Endodermal cell (in vitro differentiated cells): ENCODE measurements around the gene SLC44A1. TPM values are rescaled to one million over a fixed set of nuclear protein-coding genes. Genes with fewer than 3 reads are reported as not detected.

Experiments
- DNase-seq: peaks from one replicate; pipeline ENCODE4 v3.0.0-alpha.2; 2017
- H3K27ac ChIP-seq: 2 replicates; pipeline ENCODE4 v1.5.1; 2013; ENCODE audit warnings: mild to moderate bottlenecking, low read depth, low read length, moderate library complexity
- H3K27me3 ChIP-seq: 2 replicates; pipeline ENCODE4 v1.6.1; 2013; ENCODE audit warnings: mild to moderate bottlenecking, low read length, moderate library complexity; ENCODE audit not compliant: insufficient read depth, control insufficient read depth, poor library complexity, severe bottlenecking
- H3K36me3 ChIP-seq: 2 replicates; pipeline ENCODE4 v1.7.0; 2013; ENCODE audit warnings: mild to moderate bottlenecking, low read length, moderate library complexity; ENCODE audit not compliant: control insufficient read depth, insufficient read depth
- H3K4me1 ChIP-seq: one replicate; pipeline ENCODE4 v1.7.0; 2013; ENCODE audit warnings: low read length; ENCODE audit not compliant: control insufficient read depth, insufficient read depth
- H3K4me3 ChIP-seq: 2 replicates; pipeline ENCODE4 v1.5.1; 2013; ENCODE audit warnings: mild to moderate bottlenecking, low read length, moderate library complexity
- H3K9ac ChIP-seq: 2 replicates; pipeline ENCODE4 v1.6.1; 2013; ENCODE audit warnings: mild to moderate bottlenecking, low read length, moderate library complexity; ENCODE audit not compliant: poor library complexity, severe bottlenecking; ENCODE audit errors: extremely low read depth
- H3K9me3 ChIP-seq: 2 replicates; pipeline ENCODE4 v1.6.1; 2013; ENCODE audit warnings: mild to moderate bottlenecking, low read length, moderate library complexity; ENCODE audit not compliant: control insufficient read depth
- H3K27ac Mint-ChIP-seq: 2 replicates; pipeline ENCODE4 v1.8.0; 2020; ENCODE audit warnings: mixed read lengths
- H3K27me3 Mint-ChIP-seq: 2 replicates; pipeline ENCODE4 v1.8.0; 2021; ENCODE audit warnings: mild to moderate bottlenecking, mixed read lengths; ENCODE audit not compliant: insufficient read depth
- H3K36me3 Mint-ChIP-seq: 2 replicates; pipeline ENCODE4 v1.8.0; 2020; ENCODE audit warnings: low read depth, mixed read lengths
- H3K4me1 Mint-ChIP-seq: 2 replicates; pipeline ENCODE4 v1.8.0; 2020; ENCODE audit warnings: mixed read lengths
- H3K4me3 Mint-ChIP-seq: 2 replicates; pipeline ENCODE4 v1.8.0; 2020; ENCODE audit warnings: mild to moderate bottlenecking, moderate library complexity, mixed read lengths
- H3K9me3 Mint-ChIP-seq: 2 replicates; pipeline ENCODE4 v1.8.0; 2020; ENCODE audit warnings: mild to moderate bottlenecking, mixed read lengths
- WGBS, 2 experiments: methylation state at CpG; one replicate each; pipeline versions ENCODE4 v1.1.5 to v1.1.7; 2013; ENCODE audit warnings: missing lambda C conversion rate in 2 of 2, mixed read lengths in 1 of 2; ENCODE audit not compliant: insufficient coverage in 1 of 2, insufficient read length in 1 of 2; 5-methylcytosine and 5-hydroxymethylcytosine counted together
- total RNA-seq, 2 donors: library from RNA; stranded (reverse); fragmentation: NEBNext Ultra II Directional in 1 of 2; extraction: Animal tissue kit (Norgen Biotek cat#: 25700) in 1 of 2; gene quantifications; 2 replicates in 1 of 2; 3 replicates in 1 of 2; pipeline ENCODE4 v1.2.1, GENCODE V29; 2021
- TF ChIP-seq, protein P1 (sequence below): fragments of 200-600 bp; sonication (generic); conservative IDR thresholded peaks from 2 replicates; pipeline ENCODE4 v1.5.0; 2021; ENCODE audit warnings: antibody characterized with exemption, mild to moderate bottlenecking

SLC44A1 gene
- total RNA-seq, 2 donors from 2014 or later, result 69.7 to 73.4 TPM

DNA sequence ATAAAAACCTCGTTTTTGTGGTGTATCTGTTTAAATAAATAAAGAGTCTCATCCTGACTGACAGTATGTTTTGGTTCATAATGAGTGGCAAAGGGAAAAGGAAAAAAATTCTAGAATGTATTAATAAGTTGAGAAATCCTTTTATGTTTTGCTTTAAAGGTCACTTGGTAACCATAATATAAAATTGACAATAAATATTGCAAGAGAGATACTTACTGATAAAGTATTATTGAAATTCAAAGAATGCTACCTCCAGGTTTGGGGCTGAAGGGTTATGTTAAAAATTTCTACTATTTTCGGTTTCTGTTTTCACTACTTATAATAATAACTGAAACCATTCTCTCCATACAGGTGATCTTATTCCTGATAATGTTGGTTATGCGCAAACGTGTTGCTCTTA, 118.0 kb downstream of the SLC44A1 start:
- peaks cover 6% of the 10 kb centered on the region for H3K4me1 Mint-ChIP-seq
- H3K9me3 Mint-ChIP-seq, result no peaks in the 10 kb centered on the region
- Histone ChIP-seq H3K9me3 (no peaks in the 10 kb centered on the region), H3K9ac (no peak overlapping the region), H3K4me3 (no peak overlapping the region), H3K4me1 (peaks cover 5% of the 10 kb centered on the region), H3K27me3 (no peaks in the 10 kb centered on the region), H3K27ac (no peak overlapping the region), H3K36me3 (peaks cover 47% of the 10 kb centered on the region)
- 88 to 100% methylated on average over 2 to 4 of the region's 4 CpGs for WGBS, 2 experiments
- no peak overlapping the region for H3K27ac Mint-ChIP-seq
- H3K36me3 Mint-ChIP-seq, result peaks cover 33% of the 10 kb centered on the region
- TF ChIP-seq, protein P1, sequence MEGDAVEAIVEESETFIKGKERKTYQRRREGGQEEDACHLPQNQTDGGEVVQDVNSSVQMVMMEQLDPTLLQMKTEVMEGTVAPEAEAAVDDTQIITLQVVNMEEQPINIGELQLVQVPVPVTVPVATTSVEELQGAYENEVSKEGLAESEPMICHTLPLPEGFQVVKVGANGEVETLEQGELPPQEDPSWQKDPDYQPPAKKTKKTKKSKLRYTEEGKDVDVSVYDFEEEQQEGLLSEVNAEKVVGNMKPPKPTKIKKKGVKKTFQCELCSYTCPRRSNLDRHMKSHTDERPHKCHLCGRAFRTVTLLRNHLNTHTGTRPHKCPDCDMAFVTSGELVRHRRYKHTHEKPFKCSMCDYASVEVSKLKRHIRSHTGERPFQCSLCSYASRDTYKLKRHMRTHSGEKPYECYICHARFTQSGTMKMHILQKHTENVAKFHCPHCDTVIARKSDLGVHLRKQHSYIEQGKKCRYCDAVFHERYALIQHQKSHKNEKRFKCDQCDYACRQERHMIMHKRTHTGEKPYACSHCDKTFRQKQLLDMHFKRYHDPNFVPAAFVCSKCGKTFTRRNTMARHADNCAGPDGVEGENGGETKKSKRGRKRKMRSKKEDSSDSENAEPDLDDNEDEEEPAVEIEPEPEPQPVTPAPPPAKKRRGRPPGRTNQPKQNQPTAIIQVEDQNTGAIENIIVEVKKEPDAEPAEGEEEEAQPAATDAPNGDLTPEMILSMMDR, result no peak
- H3K27me3 Mint-ChIP-seq, result no peaks in the 10 kb centered on the region
- no peak overlapping the region for H3K4me3 Mint-ChIP-seq
- DNase-seq, result no peak

DNA sequence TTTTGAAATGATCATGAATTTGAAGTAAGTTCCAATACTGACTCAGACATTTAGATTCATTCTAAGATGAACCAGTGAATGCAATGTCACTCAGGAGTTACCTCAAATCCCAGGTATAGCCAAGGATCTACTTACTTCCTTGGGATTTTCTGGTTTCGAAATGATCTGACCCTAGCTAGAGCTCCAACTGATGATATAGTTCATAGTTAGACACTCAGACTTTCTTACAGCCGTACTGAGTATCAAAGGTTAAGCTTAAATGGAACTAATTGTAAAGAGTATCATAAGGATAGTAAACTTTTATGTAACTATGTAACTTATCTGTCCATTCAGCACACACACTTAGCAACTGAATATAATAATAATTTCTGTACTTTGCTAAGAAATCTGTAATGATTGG, 119.4 kb downstream of the SLC44A1 start:
- DNase-seq, result no peak
- no peak overlapping the region for H3K9ac ChIP-seq
- H3K4me1 ChIP-seq, result peaks cover 5% of the 10 kb centered on the region
- H3K27me3 ChIP-seq, result no peaks in the 10 kb centered on the region
- peaks cover 61% of the 10 kb centered on the region for H3K36me3 ChIP-seq
- no peaks in the 10 kb centered on the region for H3K27me3 Mint-ChIP-seq
- TF ChIP-seq, protein P1, result no peak
- H3K4me3 ChIP-seq, result no peak overlapping the region
- H3K36me3 Mint-ChIP-seq, result peaks cover 43% of the 10 kb centered on the region
- no peaks in the 10 kb centered on the region for H3K9me3 Mint-ChIP-seq
- H3K4me3 Mint-ChIP-seq, result no peak overlapping the region
- H3K4me1 Mint-ChIP-seq, result peaks cover 6% of the 10 kb centered on the region
- no peak overlapping the region for H3K27ac Mint-ChIP-seq
- peaks cover under 1% of the 10 kb centered on the region for H3K9me3 ChIP-seq
- no peak overlapping the region for H3K27ac ChIP-seq
- WGBS, 2 experiments, result 87% methylated on average over 2 of the region's 2 CpGs; no CpG with 5 or more reads in 1 of the 2 experiments

DNA sequence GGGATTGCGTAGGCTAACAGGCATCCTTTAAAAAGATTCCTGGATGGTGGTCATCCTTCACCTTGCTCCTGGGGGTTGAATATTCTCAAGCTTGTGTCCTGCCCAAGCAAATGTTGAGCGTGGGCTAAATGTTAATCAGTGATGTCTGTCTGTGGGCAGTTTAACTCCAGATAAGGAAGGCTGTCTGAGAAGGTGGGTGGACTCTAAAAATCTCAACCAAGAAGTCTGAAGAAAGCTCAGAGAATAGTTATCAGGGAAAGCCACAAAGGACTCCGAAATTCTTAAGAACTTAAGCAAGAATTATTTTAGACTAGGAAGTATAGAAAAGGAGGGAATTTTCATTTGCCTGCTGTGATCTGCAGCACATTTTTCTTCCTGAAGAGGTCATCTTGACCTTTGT, 125.5 kb downstream of the SLC44A1 start:
- no peaks in the 10 kb centered on the region for H3K27me3 Mint-ChIP-seq
- H3K9me3 Mint-ChIP-seq, result no peaks in the 10 kb centered on the region
- no peak overlapping the region for H3K9ac ChIP-seq
- H3K36me3 ChIP-seq, result peaks cover 61% of the 10 kb centered on the region
- H3K4me3 Mint-ChIP-seq, result no peak overlapping the region
- no peak overlapping the region for H3K4me3 ChIP-seq
- no peaks in the 10 kb centered on the region for H3K4me1 ChIP-seq
- no peaks in the 10 kb centered on the region for H3K27me3 ChIP-seq
- WGBS, 2 experiments, result 87 to 90% methylated on average over 1 to 3 of the region's 3 CpGs
- no peaks in the 10 kb centered on the region for H3K4me1 Mint-ChIP-seq
- H3K36me3 Mint-ChIP-seq, result peaks cover 59% of the 10 kb centered on the region
- no peak for DNase-seq
- no peak overlapping the region for H3K27ac ChIP-seq
- no peak overlapping the region for H3K27ac Mint-ChIP-seq
- peaks cover 7% of the 10 kb centered on the region for H3K9me3 ChIP-seq
- TF ChIP-seq, protein P1, result peak; percentile 14
